Sigmoid colon (tissue), 7 donors: ENCODE results near the gene DNASE1. TPM values are rescaled to one million over a fixed set of nuclear protein-coding genes. Genes with fewer than 3 reads are reported as not detected.

Experiments
- DNase-seq: peaks from one replicate; pipeline ENCODE4 v3.0.0-alpha.2; 2019
- H3K27ac ChIP-seq, 4 donors: fragments of 200-600 bp; sonication (generic); one replicate each; pipeline ENCODE4 v1.5.1; 2016 to 2019; ENCODE audit warnings: mild to moderate bottlenecking in 1 of 4
- H3K27me3 ChIP-seq, 3 donors: fragments of 200-600 bp; sonication (generic); one replicate each; pipeline ENCODE4 v1.5.1; 2019; ENCODE audit warnings: mild to moderate bottlenecking in 1 of 3
- H3K36me3 ChIP-seq, 4 donors: fragments of 200-600 bp; sonication (generic); one replicate each; pipeline ENCODE4 v1.5.1; 2016 to 2019
- H3K4me1 ChIP-seq, 4 donors: fragments of 200-600 bp; sonication (generic); one replicate each; pipeline ENCODE4 v1.5.1; 2017 to 2019
- H3K4me3 ChIP-seq, 4 donors: fragments of 200-600 bp; sonication (generic); one replicate each; pipeline ENCODE4 v1.5.1; 2017 to 2019; ENCODE audit warnings: mild to moderate bottlenecking in 2 of 4, moderate library complexity in 1 of 4
- H3K9me3 ChIP-seq, 4 donors: fragments of 200-600 bp in 3 of 4; sonication (generic) in 3 of 4; one replicate each; pipeline versions ENCODE4 v1.5.1 to v1.6.1; 2013 to 2019
- CTCF ChIP-seq, 4 experiments: fragments of 450-650 bp in 3 of 4; fragments of 200-600 bp in 1 of 4; IDR thresholded peaks; one replicate each; pipeline ENCODE4 v1.5.1; 2016 to 2019; ENCODE audit warnings: antibody characterized with exemption in 4 of 4, mild to moderate bottlenecking in 3 of 4, moderate library complexity in 2 of 4
- EP300 ChIP-seq, 4 donors: sonication (generic); formaldehyde crosslinking; IDR thresholded peaks; one replicate each; pipeline ENCODE4 v1.6.1; 2017; ENCODE audit warnings: antibody characterized with exemption in 4 of 4
- POLR2A ChIP-seq, 2 donors: fragments of 450-650 bp; IDR thresholded peaks; one replicate each; pipeline ENCODE4 v1.6.1; 2016; ENCODE audit warnings: antibody characterized with exemption in 2 of 2, mild to moderate bottlenecking in 2 of 2, moderate library complexity in 2 of 2
- POLR2AphosphoS5 ChIP-seq, 4 donors: sonication (generic); formaldehyde crosslinking; IDR thresholded peaks; one replicate each; pipeline ENCODE4 v1.6.1; 2017; ENCODE audit warnings: antibody characterized with exemption in 4 of 4
- WGBS, 2 donors: extraction: QIAGEN DNeasy Blood & Tissue Kit; methylation state at CpG; one replicate each; pipeline ENCODE4 v1.1.7; 2013; 5-methylcytosine and 5-hydroxymethylcytosine counted together
- intact Hi-C: fragments of 100-400 bp; cut with DNase I; formaldehyde crosslinking; loops from one replicate; pipeline ENCODE4 v1.15.1; 2023
- polyA plus RNA-seq, 3 donors: library from polyadenylated mRNA; stranded (reverse); fragments of 200-250 nt; gene quantifications; one replicate each; pipeline ENCODE4 v1.2.3, GENCODE V29; 2013
- total RNA-seq, 4 donors: library from RNA; depleted of rRNA; stranded (reverse); fragments of >200 nt; gene quantifications; one replicate each; pipeline ENCODE4 v1.1.0, GENCODE V29; 2016
- donor health status: healthy with polysubstance abuse.
- donor health status: Bipolar disorder and iron deficiency.
- donor health status: healthy.

Gene DNASE1
- total and polyA plus RNA-seq, 7 donors, result 1.2 to 22.4 (median 10.7) TPM

DNA sequence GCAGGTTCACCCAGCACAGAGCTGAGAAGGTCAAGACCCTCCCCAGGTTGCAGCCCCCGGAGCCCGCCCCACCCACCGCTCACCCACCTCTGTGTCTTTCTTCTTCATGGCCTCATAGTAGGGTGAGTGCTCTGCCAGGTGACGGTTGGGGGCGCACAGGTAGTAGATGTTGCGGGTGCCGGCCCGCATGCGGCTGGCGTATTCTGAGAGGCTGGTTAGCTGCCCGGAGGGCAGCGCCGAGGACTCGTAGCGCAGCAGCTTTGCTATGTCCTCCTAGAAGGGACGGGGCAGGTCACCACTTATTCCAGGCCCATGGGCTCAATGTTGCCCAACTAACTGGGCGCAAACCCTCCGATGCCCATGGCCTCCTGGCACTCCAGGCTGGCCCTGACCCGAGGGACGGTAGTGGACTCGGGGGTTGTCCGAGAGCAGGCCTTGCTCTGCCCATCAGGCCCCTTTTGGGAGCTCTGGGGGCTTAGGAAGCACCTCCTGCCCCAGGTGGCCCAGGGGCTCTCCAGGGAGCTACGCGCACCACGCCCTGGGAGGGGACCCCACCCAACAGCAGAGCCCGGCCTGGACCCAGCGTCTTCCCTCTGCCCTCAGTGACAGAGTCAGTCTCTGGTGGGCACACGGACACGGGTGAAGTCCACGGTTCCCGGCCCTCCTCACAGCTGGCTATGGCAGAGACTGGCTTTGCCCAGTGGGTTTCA lies 9.9 kb downstream of the DNASE1 start:
- WGBS, 2 donors, result 97 to 98% methylated on average over 31 of the region's 31 CpGs
- peaks cover 13 to 80% (median 29%) of the 10 kb centered on the region in 4 donors for H3K36me3 ChIP-seq
- no peak for DNase-seq
- H3K4me3 ChIP-seq, result no peak overlapping the region
- H3K27me3 ChIP-seq, result no peaks in the 10 kb centered on the region
- TF ChIP-seq EP300 (IDR thresholded peaks at IDR 0.05), result no peak
- no peak for TF ChIP-seq POLR2A (IDR thresholded peaks at IDR 0.05)
- no peak for TF ChIP-seq POLR2AphosphoS5 (IDR thresholded peaks at IDR 0.05)
- no peak for TF ChIP-seq CTCF (IDR thresholded peaks at IDR 0.05)
- no peaks in the 10 kb centered on the region for H3K9me3 ChIP-seq
- intact Hi-C loops, result no loop called here
- no peak overlapping the region for H3K27ac ChIP-seq
- no peaks in the 10 kb centered on the region for H3K4me1 ChIP-seq

DNA sequence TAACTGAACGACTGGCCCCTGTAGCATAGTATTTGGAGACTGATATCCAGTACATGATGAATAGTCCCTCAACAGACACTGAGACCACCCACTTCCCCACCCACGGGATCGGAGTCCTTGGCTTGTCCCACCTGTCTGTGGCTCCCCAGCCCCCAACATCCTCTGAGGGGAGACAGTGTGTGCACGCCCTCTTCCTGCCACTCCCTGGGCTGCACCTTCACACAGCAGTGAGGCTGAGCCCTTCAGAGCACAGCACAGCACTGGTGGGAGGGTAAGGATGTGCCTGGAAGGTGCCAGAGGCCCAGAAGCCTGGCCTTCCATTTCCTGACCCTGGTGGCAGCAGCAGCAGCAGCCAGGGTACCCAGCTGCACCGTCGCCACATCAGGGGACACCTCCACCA lies 11.0 kb downstream of the DNASE1 start:
- DNase-seq, result no peak
- Histone ChIP-seq H3K4me1 (peaks cover 0 to 4% (median 0%) of the 10 kb centered on the region in 4 donors), H3K4me3 (no peak overlapping the region), H3K9me3 (no peaks in the 10 kb centered on the region), H3K27ac (no peak overlapping the region), H3K36me3 (peaks cover 13 to 69% (median 27%) of the 10 kb centered on the region in 4 donors), H3K27me3 (no peaks in the 10 kb centered on the region)
- intact Hi-C loops, result no loop called here
- 69 to 77% methylated on average over 6 of the region's 6 CpGs for WGBS, 2 donors
- TF ChIP-seq CTCF (IDR thresholded peaks at IDR 0.05) (no peak), POLR2AphosphoS5 (IDR thresholded peaks at IDR 0.05) (no peak), POLR2A (IDR thresholded peaks at IDR 0.05) (no peak), EP300 (IDR thresholded peaks at IDR 0.05) (no peak)

- TF ChIP-seq POLR2A (IDR thresholded peaks at IDR 0.05), result no peak
- TF ChIP-seq POLR2AphosphoS5 (IDR thresholded peaks at IDR 0.05), result no peak
- TF ChIP-seq EP300 (IDR thresholded peaks at IDR 0.05), result no peak
- TF ChIP-seq CTCF (IDR thresholded peaks at IDR 0.05), result no peak
- H3K4me1 ChIP-seq, result peaks cover 0 to 4% (median 0%) of the 10 kb centered on the region in 4 donors
- no peak overlapping the region for H3K27ac ChIP-seq
- intact Hi-C loops, result no loop called here
- no peaks in the 10 kb centered on the region for H3K9me3 ChIP-seq
- H3K27me3 ChIP-seq, result no peaks in the 10 kb centered on the region
- no peak for DNase-seq
- 95 to 97% methylated on average over 11 of the region's 11 CpGs for whole genome bisulfite sequencing, 2 donors
- no peak overlapping the region for H3K4me3 ChIP-seq
- peaks cover 12 to 66% (median 15%) of the 10 kb centered on the region in 4 donors for H3K36me3 ChIP-seq
These were observed 14.1 kb downstream of the DNASE1 start for GRCh38 chr16:3668626-3669025.

- Histone ChIP-seq H3K4me3 (no peak overlapping the region), H3K36me3 (peaks cover 13 to 66% (median 17%) of the 10 kb centered on the region in 4 donors), H3K4me1 (peaks cover 0 to 4% (median 0%) of the 10 kb centered on the region in 4 donors), H3K9me3 (no peaks in the 10 kb centered on the region), H3K27ac (no peak overlapping the region), H3K27me3 (no peaks in the 10 kb centered on the region)
- no peak for DNase-seq
- TF ChIP-seq EP300 (IDR thresholded peaks at IDR 0.05), result no peak
- no peak for TF ChIP-seq POLR2AphosphoS5 (IDR thresholded peaks at IDR 0.05)
- no peak for TF ChIP-seq CTCF (IDR thresholded peaks at IDR 0.05)
- TF ChIP-seq POLR2A (IDR thresholded peaks at IDR 0.05), result no peak
- intact Hi-C loops, result no loop called here
- WGBS, 2 donors, result 71 to 95% methylated on average over 10 of the region's 10 CpGs
These were observed 14.6 kb downstream of the DNASE1 start for GRCh38 chr16:3669082-3669481.
